Duodenal mucosa (tissue), 2 donors: ENCODE measurements around the gene MACROD2.

Experiments used
- H3K27ac ChIP-seq: one replicate; pipeline ENCODE4 v1.7.0; 2013; ENCODE audit warnings: low read depth, low read length
- H3K27me3 ChIP-seq, 2 donors: one replicate each; pipeline ENCODE4 v1.7.0; 2013; ENCODE audit warnings: low read length in 2 of 2, control low read depth in 1 of 2; ENCODE audit not compliant: insufficient read depth in 2 of 2, control insufficient read depth in 1 of 2
- H3K36me3 ChIP-seq, 2 donors: one replicate each; pipeline ENCODE4 v1.7.0; 2013; ENCODE audit warnings: low read length in 2 of 2, control low read depth in 1 of 2; ENCODE audit not compliant: insufficient read depth in 2 of 2, control insufficient read depth in 1 of 2
- H3K4me1 ChIP-seq, 2 donors: one replicate each; pipeline ENCODE4 v1.7.0; 2013; ENCODE audit warnings: low read length in 2 of 2, control low read depth in 1 of 2; ENCODE audit not compliant: insufficient read depth in 2 of 2, control insufficient read depth in 1 of 2
- H3K4me3 ChIP-seq, 2 donors: one replicate each; pipeline ENCODE4 v1.7.0; 2013; ENCODE audit warnings: low read length in 2 of 2, low read depth in 1 of 2
- H3K9ac ChIP-seq, 2 donors: one replicate each; pipeline ENCODE4 v1.7.0; 2013; ENCODE audit warnings: low read length in 2 of 2, low read depth in 1 of 2
- H3K9me3 ChIP-seq, 2 donors: one replicate each; pipeline ENCODE4 v1.7.0; 2013; ENCODE audit warnings: low read length in 2 of 2, control low read depth in 1 of 2; ENCODE audit not compliant: control insufficient read depth in 1 of 2

Gene MACROD2

DNA sequence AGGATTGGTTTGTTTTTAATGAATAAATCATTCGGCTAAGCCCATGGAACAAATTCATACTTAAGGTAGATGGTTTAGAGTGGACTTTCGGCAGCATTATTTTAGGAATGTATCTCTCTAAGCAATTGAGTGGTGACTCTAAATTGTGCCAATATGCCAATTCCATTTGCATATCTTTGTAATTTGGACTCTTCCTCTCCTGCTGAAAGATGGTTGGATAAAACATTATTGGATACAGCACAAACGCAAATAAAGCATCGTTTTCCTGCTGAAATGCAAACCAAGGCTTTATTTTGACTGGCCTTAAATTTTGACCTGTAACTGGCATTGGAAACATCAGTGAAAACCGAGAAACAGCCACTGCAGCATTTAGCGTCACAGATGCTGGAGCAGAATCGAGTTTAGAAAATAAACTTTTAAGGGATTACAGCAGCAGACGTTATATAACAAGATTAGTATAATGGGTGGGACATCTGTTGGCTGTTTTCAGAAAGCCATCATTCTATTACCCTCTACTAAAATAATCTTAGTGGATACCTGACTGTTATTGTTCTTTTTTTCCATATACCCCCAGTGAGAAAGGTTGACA, 1852.0 kb downstream of the MACROD2 start:
- Histone ChIP-seq H3K4me1 (no peaks in the 10 kb centered on the region), H3K36me3 (no peaks in the 10 kb centered on the region), H3K9ac (no peak overlapping the region), H3K27me3 (no peaks in the 10 kb centered on the region), H3K4me3 (no peak overlapping the region), H3K27ac (no peak overlapping the region), H3K9me3 (no peaks in the 10 kb centered on the region)

DNA sequence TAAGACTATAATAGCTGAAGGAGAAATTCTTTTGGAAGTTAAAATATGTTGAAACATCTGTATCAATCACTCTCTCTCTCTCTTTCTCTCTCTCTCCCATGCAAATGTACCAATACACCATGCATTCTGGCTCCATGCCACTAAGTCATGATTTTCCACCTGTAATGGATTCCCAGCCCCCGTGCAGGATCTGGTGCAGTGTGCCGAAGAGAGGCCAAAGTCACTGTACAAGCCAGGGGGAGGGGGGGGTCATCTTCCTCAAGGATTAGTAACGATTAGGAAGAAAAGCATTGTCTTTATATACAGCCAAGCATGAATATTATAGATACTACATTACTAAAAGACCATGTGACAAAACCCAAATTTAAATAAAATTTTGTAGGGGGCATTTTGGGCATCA, 1852.8 kb downstream of the MACROD2 start:
- Histone ChIP-seq H3K9ac (no peak overlapping the region), H3K27ac (no peak overlapping the region)

DNA sequence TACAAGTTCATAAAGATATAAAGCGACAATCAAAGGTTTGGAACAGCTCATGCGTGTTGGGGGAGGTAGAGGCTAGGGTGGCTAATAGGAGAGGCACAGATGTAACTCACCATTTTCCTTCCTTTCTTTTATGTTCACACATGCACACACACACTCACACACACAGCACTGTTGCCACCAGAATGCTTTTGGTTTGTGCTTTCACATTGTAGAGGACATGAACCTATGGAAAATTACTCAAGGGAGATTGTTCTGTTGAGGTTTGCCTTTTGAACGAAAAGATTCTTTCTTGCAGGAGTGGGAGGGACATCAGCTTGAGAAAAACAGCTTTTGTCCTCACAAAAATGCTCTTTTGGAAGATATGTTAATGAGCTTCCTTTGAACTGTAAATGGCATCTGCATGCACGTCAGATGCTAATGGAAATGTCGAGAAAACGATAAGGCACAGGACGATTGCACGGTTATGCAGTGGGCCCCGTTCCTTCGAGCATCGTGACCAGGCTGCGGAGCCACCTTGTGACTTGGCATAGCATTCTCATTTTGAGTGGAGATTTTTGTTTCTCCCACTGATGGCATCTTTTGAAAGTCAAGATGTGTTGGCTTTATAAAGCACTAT, 1853.8 kb downstream of the MACROD2 start:
- no peaks in the 10 kb centered on the region for H3K27me3 ChIP-seq
- no peak overlapping the region for H3K9ac ChIP-seq
- no peak overlapping the region for H3K4me3 ChIP-seq
- no peaks in the 10 kb centered on the region for H3K9me3 ChIP-seq
- H3K27ac ChIP-seq: no peak overlapping the region
- no peaks in the 10 kb centered on the region for H3K4me1 ChIP-seq
- H3K36me3 ChIP-seq: no peaks in the 10 kb centered on the region

More for the DNA sequence above, 1852.8 kb downstream of the MACROD2 start:
- H3K4me3 ChIP-seq: no peak overlapping the region
- no peaks in the 10 kb centered on the region for H3K4me1 ChIP-seq
- no peaks in the 10 kb centered on the region for H3K36me3 ChIP-seq
- no peaks in the 10 kb centered on the region for H3K27me3 ChIP-seq
- H3K9me3 ChIP-seq: no peaks in the 10 kb centered on the region

DNA sequence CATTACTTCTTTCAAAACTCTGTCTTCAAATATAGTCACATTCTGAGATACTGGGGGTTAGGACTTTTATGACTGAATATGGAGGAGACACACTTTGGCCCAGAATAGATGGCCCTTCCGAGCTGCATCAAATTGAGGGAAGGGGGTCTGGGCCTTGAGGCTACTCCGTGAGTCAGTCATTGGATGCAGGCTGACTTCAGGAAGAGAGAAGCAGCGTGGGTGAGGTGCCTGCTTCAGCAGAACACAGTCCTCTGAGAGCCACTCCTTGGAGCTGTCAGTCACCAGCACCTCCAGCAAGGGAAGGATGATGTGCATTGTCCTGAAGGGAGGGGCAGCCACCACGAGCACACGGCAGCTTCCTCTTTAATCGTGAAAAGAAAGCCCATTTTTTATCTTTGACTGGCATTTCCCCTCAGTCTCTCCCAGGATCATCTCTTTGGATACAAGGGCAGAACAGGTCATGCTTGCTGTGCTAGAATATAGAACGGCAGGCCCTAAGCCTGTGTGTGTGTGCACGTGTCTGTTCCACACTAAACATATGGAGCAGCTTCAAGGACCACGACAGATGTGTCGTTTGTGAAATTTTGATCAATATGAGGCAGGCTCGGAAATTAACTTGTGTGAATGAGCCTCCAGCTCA, 1856.4 kb downstream of the MACROD2 start:
- Histone ChIP-seq H3K27ac (no peak overlapping the region), H3K4me1 (no peaks in the 10 kb centered on the region), H3K27me3 (no peaks in the 10 kb centered on the region), H3K9me3 (no peaks in the 10 kb centered on the region), H3K4me3 (no peak overlapping the region), H3K36me3 (no peaks in the 10 kb centered on the region), H3K9ac (no peak overlapping the region)

DNA sequence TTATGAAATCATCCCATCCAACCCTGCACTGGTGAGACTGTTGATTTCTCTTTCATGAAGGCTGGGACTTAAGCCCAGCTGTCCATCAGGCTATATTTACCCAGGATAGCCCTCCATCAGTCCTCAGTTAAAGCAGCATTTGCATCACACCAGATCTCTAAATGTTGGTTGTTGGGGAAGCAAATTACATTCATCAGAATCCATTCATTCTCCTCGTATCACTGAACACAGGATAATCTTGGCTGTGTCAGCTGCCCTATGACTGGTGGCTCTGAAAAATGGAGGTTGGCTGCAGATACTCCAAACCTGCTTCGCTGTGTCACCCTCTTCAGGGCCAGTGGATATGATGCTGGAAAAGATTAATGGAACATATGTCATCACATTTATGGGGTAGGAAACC, 1859.6 kb downstream of the MACROD2 start:
- Histone ChIP-seq H3K36me3 (no peaks in the 10 kb centered on the region), H3K9ac (no peak overlapping the region), H3K9me3 (no peaks in the 10 kb centered on the region), H3K27ac (no peak overlapping the region), H3K4me1 (no peaks in the 10 kb centered on the region), H3K27me3 (no peaks in the 10 kb centered on the region), H3K4me3 (no peak overlapping the region)

DNA sequence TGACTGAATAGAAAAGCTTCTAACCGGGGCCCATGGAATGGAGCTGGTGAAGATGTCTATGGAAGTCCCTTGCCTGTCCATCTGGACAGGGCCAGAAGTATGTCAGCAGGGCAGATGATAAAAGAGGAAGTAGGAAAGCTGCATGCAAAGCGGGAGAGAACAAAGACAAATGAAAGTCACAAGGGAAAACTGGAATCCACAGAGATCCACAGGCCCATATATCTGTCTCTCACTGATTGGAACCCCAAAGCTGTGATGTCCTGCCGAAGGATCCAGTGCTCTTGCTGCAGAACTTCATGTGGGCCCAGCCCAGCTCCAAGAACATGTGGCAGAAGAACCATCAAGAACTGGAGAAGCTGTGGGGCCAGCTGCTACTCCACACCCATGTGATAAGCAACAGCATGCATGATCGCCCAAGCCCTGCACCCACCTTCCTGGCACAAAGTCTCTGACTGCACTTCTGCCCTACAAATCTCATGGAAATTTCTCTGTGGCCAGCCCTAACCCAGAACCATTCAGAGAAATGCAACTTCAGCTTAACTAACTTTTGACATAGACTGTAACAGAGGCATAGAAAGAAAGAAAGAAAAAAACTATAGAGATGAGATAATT, 1862.0 kb downstream of the MACROD2 start:
- Histone ChIP-seq H3K36me3 (no peaks in the 10 kb centered on the region), H3K9ac (no peak overlapping the region), H3K27ac (no peak overlapping the region), H3K27me3 (no peaks in the 10 kb centered on the region), H3K4me1 (no peaks in the 10 kb centered on the region), H3K9me3 (no peaks in the 10 kb centered on the region), H3K4me3 (no peak overlapping the region)

DNA sequence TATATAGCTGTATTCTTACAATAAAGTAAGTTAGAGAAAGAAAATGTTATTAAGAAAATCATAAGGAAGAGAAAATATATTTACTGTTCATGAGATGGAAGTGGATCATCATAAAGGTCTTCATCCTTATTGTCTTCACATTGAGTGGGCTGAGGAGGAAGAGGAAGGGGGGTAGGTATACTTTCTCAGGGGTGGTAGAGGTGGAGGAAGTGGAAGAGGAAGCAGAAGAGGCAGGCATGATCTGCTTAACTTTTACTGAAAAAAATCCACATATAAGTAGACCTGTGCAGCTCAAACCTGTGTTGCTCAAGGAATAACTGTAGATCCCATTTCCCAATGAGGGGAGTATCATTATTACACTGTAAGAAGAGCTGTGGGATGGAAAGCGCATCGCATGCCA, 1863.7 kb downstream of the MACROD2 start:
- H3K27me3 ChIP-seq: no peaks in the 10 kb centered on the region
- no peaks in the 10 kb centered on the region for H3K9me3 ChIP-seq
- no peaks in the 10 kb centered on the region for H3K4me1 ChIP-seq
- no peak overlapping the region for H3K9ac ChIP-seq
- H3K36me3 ChIP-seq: no peaks in the 10 kb centered on the region
- no peak overlapping the region for H3K4me3 ChIP-seq
- H3K27ac ChIP-seq: no peak overlapping the region

DNA sequence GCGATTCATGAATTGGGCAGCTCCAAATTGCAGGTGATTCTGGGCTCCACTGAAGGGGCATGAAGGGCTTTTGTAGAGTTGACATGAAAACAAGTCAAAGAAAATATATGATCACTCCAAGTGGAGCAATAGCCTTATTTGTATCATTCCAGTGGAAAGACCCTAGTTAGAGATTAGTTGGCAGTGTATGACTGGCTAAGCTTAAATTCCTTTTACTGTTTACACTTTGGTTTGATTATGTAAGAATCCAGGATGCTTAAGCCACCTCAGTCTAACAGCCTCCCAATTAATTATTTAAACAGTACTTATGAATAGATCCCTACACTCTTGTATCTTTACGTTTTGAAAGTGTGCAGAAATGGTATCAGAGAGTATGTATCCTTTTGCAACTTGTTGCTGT, 1865.5 kb downstream of the MACROD2 start:
- no peaks in the 10 kb centered on the region for H3K36me3 ChIP-seq
- no peaks in the 10 kb centered on the region for H3K27me3 ChIP-seq
- no peaks in the 10 kb centered on the region for H3K4me1 ChIP-seq
- H3K27ac ChIP-seq: no peak overlapping the region
- no peak overlapping the region for H3K4me3 ChIP-seq
- H3K9ac ChIP-seq: no peak overlapping the region
- H3K9me3 ChIP-seq: no peaks in the 10 kb centered on the region

DNA sequence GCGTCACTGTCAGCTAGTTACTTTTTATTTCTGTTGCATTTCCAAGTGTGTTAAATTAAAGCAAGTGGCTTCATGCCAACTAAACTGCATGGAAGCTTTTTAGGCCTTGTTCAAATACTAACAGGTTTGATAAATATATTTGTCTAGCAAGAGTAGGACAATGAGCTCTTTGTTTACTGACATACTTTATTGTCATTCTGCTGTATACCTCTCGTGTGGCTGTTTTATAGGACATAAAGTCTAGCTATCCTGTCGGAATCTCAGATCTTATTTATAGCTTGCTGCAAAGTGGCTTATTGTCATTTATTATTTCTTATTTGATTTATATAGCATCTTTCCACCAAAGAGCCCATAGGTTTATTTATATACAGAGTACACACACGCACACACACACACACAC, 1866.9 kb downstream of the MACROD2 start:
- Histone ChIP-seq H3K27ac (no peak overlapping the region), H3K4me3 (no peak overlapping the region), H3K9me3 (no peaks in the 10 kb centered on the region), H3K9ac (no peak overlapping the region), H3K4me1 (no peaks in the 10 kb centered on the region), H3K27me3 (no peaks in the 10 kb centered on the region), H3K36me3 (no peaks in the 10 kb centered on the region)

DNA sequence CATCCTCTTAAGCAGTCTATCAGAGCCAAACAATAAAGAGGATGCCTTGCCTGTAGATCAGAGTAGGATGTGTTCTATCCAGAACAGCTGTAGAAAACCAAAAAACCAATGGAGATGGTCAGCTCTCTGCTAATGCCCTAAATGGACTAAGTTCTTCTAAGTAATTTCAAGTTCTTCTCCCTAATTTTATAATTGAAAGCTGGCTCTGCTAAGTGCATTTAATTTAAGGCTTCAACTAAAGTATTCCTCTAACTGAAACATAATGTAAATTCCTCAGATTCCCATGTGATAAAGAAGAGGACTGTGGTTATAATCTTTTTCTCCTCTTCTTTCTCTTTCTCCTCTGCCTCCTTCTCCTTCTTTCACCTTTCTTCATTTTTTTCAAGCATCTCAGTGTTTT, 1868.4 kb downstream of the MACROD2 start:
- Histone ChIP-seq H3K4me3 (no peak overlapping the region), H3K27ac (no peak overlapping the region), H3K9ac (no peak overlapping the region), H3K36me3 (no peaks in the 10 kb centered on the region), H3K9me3 (peaks cover 0 to 4% of the 10 kb centered on the region in 2 donors), H3K27me3 (no peaks in the 10 kb centered on the region), H3K4me1 (no peaks in the 10 kb centered on the region)
